ENCODE measurements around the gene CACNA1C.

Gene CACNA1C

GRCh38 chr12:2405039-2405438 is 352.3 kb downstream of the CACNA1C start:
- no peak overlapping the region for H3K27ac ChIP-seq
- no peaks in the 10 kb centered on the region for H4K20me1 ChIP-seq (ENCODE audit: insufficient read depth)
- no peaks in the 10 kb centered on the region for H3K36me3 ChIP-seq (ENCODE audit: insufficient read depth)
- no peaks in the 10 kb centered on the region for H3K79me2 ChIP-seq (ENCODE audit: insufficient read depth, low read depth)
- no peak overlapping the region for H2AFZ ChIP-seq (ENCODE audit: low read depth)
- no peaks in the 10 kb centered on the region for H3K27me3 ChIP-seq (ENCODE audit: insufficient read depth, low read depth)
- no peak for TF ChIP-seq CTCF (conservative IDR thresholded peaks at IDR 0.05; ENCODE audit: low read depth, low read length)
- no peak overlapping the region for H3K9ac ChIP-seq
- H3K4me3 ChIP-seq (IDR thresholded peaks at IDR 0.05; ENCODE audit: insufficient read depth, low read depth, low read length) = no peak overlapping the region
- no peaks in the 10 kb centered on the region for H3K4me1 ChIP-seq (ENCODE audit: low read depth, poor library complexity, severe bottlenecking)
- no peak overlapping the region for H3K4me2 ChIP-seq

- no peaks in the 10 kb centered on the region for H3K4me1 ChIP-seq (ENCODE audit: low read depth, poor library complexity, severe bottlenecking)
- H3K27ac ChIP-seq = no peak overlapping the region
- no peaks in the 10 kb centered on the region for H4K20me1 ChIP-seq (ENCODE audit: insufficient read depth)
- no peaks in the 10 kb centered on the region for H3K36me3 ChIP-seq (ENCODE audit: insufficient read depth)
- no peak for TF ChIP-seq CTCF (conservative IDR thresholded peaks at IDR 0.05; ENCODE audit: low read depth, low read length)
- H2AFZ ChIP-seq (ENCODE audit: low read depth) = no peak overlapping the region
- H3K4me3 ChIP-seq (IDR thresholded peaks at IDR 0.05; ENCODE audit: insufficient read depth, low read depth, low read length) = no peak overlapping the region
- H3K79me2 ChIP-seq (ENCODE audit: insufficient read depth, low read depth) = no peaks in the 10 kb centered on the region
- no peak overlapping the region for H3K9ac ChIP-seq
- no peaks in the 10 kb centered on the region for H3K27me3 ChIP-seq (ENCODE audit: insufficient read depth, low read depth)
- no peak overlapping the region for H3K4me2 ChIP-seq
Observed at GRCh38 chr12:2406903-2407302, 354.1 kb downstream of the CACNA1C start.

- no peak for TF ChIP-seq CTCF (conservative IDR thresholded peaks at IDR 0.05; ENCODE audit: low read depth, low read length)
- H3K9ac ChIP-seq = no peak overlapping the region
Observed at GRCh38 chr12:2408262-2408661, 355.5 kb downstream of the CACNA1C start.

GRCh38 chr12:2409656-2410265 is 357.0 kb downstream of the CACNA1C start:
- Histone ChIP-seq H3K79me2 (ENCODE audit: insufficient read depth, low read depth) (no peaks in the 10 kb centered on the region), H2AFZ (ENCODE audit: low read depth) (no peak overlapping the region), H3K4me1 (ENCODE audit: low read depth, poor library complexity, severe bottlenecking) (no peaks in the 10 kb centered on the region), H3K4me3 (IDR thresholded peaks at IDR 0.05; ENCODE audit: insufficient read depth, low read depth, low read length) (no peak overlapping the region), H3K9ac (no peak overlapping the region), H3K36me3 (ENCODE audit: insufficient read depth) (no peaks in the 10 kb centered on the region), H3K27ac (no peak overlapping the region), H4K20me1 (ENCODE audit: insufficient read depth) (no peaks in the 10 kb centered on the region), H3K4me2 (no peak overlapping the region), H3K27me3 (ENCODE audit: insufficient read depth, low read depth) (no peaks in the 10 kb centered on the region)
- TF ChIP-seq CTCF (conservative IDR thresholded peaks at IDR 0.05; ENCODE audit: low read depth, low read length) = no peak

More at GRCh38 chr12:2408262-2408661, 355.5 kb downstream of the CACNA1C start:
- Histone ChIP-seq H3K27me3 (ENCODE audit: insufficient read depth, low read depth) (no peaks in the 10 kb centered on the region), H4K20me1 (ENCODE audit: insufficient read depth) (no peaks in the 10 kb centered on the region), H3K4me3 (IDR thresholded peaks at IDR 0.05; ENCODE audit: insufficient read depth, low read depth, low read length) (no peak overlapping the region), H3K4me2 (no peak overlapping the region), H3K36me3 (ENCODE audit: insufficient read depth) (no peaks in the 10 kb centered on the region), H2AFZ (ENCODE audit: low read depth) (no peak overlapping the region), H3K27ac (no peak overlapping the region), H3K4me1 (ENCODE audit: low read depth, poor library complexity, severe bottlenecking) (no peaks in the 10 kb centered on the region), H3K79me2 (ENCODE audit: insufficient read depth, low read depth) (no peaks in the 10 kb centered on the region)
